Fibroblast of skin of right biceps (primary cell): ENCODE data around the gene APC2.

Experiments
- DNase-seq: peaks from one replicate; pipeline ENCODE4 v3.0.0-alpha.2; 2013

APC2 gene

DNA sequence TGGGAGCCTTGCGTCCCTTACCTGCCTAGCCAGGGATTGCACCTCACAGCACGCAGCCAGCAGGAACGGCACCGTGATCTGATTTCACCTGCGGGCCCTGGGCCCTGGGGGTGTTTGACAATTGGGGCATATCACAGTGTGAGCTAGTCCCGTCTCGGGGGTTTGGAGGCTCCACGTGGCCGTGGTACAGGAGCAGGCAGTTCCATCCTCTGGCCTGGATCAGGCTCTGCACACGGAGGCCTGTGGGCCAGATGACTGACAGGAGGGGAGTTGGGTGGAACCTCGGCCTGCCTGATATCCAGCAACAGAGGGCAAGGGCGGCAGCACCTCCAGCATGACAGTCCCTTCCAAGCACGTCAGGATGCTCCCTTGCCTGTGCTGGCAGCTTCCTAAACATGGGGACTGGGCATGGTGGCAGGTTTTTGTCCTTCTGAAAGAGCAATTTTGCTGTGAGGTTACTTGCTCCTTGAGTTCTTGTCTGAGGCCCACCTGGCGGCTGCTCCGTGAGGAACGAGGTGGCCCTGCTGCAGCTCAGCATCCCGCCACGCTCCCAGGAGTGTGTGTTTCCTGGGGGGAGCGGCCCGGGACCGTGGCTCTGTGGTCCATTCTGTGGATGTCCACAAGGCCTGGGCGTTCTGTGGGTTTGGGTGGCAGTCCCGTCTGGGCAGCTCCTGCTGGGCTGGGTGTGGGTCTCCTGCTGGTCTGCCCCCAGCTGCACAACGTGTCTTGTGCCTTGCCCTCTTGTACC is 18.0 kb upstream of the APC2 start:
- DNase-seq: no peak

DNA sequence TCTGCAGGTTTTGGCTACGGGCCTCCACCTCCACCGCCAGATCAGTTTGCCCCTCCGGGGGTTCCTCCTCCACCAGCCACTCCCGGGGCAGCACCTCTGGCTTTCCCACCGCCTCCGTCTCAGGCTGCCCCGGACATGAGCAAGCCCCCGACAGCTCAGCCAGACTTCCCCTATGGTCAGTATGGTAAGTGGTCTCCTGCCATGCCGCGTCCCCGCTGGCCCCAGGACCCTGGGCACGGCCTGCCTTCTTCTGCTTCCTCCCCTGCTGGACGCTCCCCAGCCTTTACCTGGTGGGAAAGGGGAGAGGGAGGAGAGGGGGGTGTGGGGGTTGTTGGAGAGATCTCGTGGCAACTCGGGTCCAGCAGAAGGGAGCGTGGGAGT is 17.4 kb upstream of the APC2 start:
- no peak for DNase-seq

DNA sequence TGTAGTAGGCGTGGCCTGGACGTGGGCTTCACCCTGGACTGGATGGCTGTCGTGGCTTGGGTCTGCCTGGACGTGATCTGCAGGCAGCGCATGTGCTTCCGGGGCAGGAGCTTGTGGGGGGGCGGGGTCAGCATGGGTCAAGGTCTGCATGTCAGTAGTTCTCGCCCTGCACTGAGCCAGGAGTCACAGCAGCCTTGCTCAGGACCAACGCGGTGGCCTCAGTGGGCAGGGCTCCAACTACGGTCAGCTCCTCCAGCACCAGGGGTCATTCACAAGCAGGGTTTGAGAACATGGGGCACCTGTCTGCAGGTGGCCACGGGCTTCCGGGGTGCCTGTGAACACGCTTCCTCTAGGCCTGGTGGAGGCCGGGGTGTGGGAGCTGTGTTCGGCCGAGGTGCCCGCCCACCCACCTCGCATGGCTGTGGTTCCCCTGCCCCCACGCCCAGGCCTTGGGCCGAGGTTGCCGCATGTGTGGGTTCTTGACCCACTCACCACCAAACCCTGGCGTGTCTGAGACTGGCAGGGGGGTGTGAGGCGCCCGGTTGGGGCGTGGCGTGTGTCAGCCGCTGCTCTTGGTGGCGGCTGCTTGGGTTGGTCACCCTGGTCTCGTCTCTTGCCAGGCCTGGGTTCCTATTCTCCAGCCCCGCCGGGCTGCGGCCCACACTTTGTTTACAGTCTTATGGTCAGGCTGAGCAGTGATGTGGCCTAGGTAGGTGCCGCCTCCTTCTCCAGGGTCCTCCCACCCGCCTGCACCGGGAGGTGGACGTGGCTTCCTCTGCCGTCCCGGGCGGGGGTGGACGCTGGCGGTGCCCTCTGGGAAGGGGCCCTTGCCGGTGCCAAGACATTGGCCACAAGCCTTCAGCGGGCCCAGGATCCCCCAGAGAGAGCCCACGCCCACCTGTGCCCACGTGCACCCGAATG is 16.5 kb upstream of the APC2 start:
- DNase-seq: no peak

DNA sequence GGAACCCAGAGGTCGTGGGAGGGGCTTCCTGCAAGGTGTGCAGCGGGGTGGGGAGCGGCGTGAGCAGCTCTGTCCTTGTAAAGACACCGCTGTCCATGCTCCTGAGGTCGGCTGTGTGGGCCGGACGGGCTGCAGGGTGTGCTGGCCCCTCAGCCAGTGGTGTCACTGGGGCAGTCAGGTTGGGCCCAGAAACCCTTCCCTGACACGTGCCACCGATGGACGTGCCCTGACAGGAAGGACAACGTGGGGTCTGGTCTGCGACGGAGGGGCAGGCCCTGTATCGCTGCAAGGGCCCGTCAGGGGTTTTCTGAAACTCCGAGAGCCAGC is 15.9 kb upstream of the APC2 start:
- no peak for DNase-seq

DNA sequence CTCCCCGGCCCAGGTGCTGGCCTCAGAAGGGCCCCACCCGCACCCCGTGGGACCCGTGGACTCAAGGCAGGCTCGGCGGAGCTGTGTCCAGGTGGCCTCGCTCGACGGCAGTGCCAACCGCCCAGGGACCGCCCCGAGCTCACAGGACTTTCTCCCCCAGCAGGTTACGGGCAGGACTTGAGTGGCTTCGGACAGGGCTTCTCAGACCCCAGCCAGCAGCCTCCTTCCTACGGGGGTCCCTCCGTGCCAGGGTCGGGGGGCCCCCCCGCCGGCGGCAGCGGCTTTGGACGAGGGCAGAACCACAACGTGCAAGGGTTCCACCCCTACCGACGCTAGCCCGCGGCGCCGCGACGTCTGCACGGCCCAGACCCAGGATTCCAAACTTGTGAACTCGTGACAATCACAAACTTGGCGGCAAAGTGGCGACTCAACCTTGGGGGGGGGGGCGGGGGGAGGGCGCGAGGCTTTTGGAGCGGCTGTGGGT is 15.3 kb upstream of the APC2 start:
- peak; percentile 25 for DNase-seq

DNA sequence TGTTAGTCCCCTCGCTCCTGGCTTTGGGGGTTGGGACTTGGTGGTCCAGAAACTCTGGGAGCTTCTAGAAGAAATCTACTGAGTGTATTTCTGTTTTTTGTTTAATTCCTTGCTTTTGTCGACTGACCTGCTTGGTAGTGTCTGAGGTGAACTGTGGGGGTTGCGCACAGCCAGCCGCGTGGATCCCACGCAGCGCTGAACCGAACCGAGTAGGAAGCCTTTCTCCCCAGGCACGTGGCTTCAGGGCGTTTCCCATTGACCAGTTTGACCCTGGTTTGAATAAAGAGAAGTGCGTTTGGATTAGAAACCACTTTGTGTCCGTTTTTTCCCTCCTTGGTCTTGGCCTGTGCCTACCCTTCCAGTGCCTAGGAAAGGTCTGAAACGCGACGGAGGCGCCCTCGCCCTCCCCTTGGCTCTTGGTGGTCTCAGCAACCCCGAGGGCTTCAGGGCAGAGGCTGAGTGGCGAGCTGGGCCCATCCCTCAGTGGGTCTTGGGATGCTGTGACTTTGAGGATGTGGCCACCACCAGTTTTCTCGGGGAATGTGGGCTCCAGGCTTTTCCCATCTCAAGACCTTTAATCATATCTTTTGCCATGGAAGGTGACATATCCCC is 14.4 kb upstream of the APC2 start:
- no peak for DNase-seq

DNA sequence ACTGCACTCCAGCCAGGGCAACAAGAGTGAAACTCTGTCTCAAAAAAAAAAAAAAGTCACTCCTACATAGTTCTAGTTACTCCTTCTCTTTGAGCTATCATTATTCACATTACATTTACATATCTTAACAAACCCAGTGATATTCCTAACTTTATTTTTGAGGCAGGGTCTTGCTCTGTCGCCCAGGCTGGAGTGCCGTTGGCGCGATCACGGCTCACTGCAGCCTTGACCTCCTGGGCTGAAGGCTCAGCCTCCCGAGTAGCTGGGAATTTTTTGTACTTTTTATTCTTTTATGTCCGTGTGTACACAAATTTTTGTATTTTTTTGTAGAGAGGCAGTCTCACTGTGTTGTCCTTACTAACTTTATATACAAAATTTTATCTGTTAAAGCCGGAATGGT is 12.3 kb upstream of the APC2 start:
- DNase-seq: no peak

DNA sequence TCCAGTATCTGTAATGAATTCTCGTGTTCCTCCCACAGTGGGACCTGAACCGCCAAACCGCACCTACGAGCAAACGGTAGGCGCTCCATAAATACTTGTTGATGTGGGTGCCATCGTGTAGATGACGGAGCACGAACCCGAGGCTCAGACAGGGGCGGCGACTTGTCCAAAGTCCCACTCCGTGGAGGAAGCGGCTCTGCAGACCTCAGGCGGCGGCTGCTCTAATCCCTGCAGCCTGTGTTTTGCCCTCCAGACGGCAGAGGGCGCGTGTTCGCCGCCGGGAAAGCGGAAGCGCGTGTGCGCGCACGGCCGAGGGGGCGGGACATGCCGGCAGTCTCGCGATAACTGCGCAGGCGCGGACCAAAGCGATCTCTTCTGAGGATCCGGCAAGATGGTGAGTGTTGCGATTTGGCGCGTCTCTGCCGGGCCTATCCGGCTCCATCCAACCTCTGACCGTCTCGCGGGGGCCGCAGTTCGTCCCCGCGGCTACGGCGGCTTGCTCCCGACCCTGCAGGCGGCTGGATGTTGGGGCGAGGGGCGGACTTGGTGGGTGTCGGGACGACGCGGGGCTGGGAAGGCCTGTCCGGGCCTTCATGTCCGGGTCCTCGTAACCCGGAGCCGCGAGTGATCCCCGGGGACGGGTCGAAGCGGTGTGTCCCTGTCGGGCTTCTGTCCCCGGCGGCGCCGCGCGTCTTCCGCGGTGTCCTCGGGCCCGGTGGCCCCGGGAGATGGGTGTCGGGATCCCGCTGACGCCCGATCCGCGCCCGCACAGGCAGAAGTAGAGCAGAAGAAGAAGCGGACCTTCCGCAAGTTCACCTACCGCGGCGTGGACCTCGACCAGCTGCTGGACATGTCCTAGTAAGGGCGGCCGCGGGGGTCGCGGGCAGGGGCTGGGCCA is 11.6 kb upstream of the APC2 start, which contains the start of gene RPS15:
TSS of gene RPS15 (plus strand) at position 362 of the 898 bp plus-strand sequence. CDS start at position 392, 30 bp downstream.
- peak; percentile 93 for DNase-seq

DNA sequence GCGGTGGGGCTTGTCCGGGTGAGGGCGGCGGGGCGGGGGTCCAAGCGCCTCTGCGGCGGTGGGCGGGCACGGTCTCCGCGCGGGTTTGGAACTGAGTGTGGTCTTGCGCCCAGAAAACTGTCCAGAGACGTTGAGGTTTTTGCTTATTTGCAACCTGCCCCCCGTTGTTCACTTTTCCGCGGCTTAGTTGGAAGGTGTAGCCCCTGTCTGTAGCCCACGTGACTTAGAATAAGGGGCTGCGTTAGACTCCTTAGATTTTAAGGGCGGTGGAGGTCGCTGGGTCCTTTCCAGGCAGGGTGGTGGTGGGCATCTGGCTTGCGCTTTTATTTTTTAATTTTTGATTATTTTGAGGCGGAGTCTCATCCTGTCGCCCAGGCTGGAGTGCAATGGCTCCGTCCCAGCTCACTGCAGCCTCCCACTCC is 11.0 kb upstream of the APC2 start:
- no peak for DNase-seq

DNA sequence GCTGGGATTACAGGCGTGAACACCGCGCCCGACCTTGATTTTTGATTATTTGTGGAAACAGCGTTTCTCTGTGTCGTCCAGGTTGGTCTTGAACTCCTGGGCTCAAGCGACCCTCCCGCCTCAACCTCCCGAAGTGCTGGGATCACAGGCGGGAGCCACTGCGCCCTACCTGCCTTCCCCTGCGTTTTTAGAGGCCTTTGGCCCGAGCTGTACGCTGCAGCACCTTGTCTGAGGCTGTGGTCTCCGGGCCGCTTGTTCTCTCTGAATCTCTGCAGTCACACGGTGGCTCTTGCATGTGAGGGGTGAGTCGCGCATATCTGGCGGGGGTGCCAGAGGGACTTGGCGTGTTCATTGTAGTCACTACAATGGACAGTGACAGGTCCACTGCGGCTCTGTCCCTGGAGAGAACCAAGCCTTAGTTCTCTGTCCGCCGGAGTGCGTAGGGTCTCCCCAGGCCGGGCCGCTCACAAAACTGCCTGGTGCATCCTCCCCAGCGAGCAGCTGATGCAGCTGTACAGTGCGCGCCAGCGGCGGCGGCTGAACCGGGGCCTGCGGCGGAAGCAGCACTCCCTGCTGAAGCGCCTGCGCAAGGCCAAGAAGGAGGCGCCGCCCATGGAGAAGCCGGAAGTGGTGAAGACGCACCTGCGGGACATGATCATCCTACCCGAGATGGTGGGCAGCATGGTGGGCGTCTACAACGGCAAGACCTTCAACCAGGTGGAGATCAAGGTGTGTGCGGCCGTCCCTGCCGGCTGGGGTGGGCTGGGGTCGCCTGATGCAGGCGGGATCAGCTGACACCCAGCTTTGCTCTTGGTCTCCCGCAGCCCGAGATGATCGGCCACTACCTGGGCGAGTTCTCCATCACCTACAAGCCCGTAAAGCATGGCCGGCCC is 10.2 kb upstream of the APC2 start:
- DNase-seq: peak; percentile 33

DNA sequence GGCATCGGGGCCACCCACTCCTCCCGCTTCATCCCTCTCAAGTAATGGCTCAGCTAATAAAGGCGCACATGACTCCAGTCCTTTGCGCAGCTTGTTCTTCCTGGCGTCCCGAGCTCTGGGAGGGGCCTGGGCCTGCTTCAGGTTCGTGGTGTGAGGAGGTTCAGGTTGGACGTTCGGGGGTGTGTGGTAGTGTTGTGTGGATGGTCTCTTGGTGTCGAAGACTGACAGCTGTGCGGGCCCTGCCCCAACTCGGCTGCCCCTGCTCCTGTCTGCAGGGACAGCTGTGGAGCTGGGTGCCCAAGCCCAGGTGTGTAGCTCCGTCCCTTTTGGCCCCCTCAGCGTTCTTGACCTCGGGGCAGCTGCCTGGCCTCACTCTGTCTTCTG is 9.5 kb upstream of the APC2 start:
- DNase-seq: no peak

DNA sequence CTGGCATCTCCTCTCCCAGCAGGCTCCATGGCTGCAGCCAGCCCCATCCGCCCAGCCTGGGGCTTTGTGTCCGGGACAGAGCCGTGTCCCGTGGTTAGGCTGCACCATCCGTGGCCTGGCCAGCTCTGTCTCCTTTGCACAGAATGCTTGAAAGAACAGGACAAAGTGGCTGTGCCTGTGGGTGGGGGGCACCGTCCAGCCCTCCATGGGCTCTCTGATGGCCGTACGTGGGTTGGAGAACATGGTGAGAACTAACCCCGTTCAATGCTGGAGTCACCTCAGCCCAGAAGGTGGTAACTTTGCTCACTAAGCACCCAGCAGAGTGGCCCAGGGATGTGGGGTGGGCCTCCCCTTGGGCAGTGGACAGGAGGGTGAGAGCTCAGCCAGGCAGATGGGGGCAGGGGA is 8.9 kb upstream of the APC2 start:
- no peak for DNase-seq

DNA sequence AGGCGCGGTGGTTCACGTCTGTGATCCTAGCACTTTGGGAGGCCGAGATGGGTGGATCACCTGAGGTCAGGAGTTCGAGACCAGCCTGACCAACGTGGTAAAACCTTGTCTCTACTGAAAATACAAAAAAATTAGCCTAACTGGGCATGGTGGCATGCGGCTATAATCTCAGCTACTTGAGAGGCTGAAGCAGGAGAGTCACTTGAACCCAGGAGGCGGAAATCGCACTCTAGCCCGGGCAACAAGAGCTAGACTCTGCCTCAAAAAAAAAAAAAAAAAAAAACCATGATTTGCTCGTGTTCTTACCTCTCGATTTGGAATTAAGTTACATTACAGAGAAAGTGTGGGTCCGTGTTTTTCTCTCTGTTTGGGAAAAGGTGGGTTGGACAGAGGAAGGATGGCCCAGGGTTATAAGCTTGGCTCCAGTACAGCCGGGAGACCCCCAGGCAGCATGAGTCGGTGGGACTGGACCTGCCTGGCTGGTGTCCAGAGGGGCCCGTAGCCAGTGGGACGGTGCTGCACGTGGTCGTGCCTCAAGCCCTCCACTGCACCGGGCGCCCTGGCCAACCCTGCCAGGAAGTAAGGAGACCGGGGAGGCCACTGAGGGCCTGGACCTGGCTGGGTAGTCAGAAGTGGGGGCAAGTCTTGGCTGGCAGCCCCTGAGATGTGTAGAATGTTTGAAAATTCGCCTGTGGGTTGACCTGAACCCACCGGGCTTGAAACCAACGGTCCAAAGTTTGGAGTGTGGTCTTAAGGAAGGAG is 8.1 kb upstream of the APC2 start:
- no peak for DNase-seq

DNA sequence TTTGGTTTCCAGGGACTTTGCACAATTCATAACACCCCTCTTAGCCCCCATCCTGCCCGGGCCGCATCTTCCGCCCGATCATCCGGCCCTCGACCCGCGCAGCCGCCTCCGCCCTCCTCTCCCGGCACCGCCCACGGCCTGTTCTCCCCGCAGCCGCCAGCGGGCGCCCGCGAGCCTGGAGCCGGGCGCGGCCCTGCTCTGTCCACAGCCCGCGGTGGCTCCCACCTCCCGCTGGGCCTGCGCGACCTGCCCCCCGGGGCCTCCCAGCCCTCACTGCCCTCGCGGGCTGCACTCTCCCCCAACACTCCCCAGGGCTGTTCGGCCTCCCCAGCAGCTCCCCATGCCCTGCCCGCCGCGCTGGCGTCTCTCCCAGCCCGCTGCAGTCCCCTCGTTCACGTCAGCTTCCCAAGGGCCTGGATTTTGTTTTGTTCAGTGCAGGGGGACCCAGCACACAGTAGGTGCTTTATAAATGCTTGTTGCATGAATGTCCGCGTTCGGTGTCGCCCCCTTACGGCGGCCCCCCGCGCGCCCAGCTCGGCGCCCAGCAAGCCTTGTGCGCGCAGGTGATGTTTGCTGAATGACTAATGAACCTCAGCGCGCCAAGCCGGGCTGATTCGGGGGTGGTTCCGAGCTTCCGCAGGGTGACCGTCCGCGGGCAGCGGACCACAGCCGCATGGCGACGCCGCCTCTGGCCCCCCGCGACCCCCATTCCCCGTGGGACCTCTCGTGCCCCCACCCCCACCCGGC is 4.6 kb upstream of the APC2 start:
- peak; percentile 54 for DNase-seq

DNA sequence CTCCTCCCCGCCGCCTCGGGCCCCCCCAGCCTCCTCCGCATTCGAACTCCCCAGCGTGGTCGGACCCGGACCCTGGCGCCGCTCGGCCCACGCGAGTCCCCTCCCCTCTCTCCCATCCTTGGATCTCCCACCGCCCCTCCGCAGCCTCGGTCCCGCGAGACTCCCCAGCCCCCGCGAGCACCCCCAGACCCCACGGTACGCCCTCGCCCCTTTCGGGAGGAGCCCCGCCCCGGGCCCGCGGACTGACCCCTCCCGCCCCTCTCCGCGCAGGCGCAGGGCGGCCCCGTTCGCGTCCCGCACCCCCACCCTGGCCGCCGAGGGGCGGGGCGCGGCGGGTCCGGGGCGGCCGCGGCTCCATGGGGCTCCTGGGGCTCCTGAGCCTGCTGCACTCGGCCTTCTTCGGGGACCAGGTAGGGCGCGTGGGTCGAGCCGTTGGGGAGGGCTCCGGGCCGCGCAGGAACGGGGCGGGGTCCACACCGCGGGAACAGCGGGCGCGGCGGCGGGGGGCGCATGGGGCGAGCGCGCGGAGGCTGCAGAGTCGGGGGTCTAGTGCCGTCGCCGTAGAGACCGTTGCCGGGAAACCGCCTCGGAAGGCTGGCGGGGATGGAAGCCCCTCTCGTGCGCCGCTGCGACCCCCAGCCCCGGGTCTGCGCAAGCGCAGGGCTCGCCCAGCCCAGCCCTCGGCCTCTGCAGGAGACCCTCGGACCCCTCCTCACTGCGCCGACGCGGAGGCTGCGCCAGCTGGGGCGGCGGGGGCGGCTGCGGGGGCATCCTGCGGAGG is 3.8 kb upstream of the APC2 start:
- DNase-seq: no peak

DNA sequence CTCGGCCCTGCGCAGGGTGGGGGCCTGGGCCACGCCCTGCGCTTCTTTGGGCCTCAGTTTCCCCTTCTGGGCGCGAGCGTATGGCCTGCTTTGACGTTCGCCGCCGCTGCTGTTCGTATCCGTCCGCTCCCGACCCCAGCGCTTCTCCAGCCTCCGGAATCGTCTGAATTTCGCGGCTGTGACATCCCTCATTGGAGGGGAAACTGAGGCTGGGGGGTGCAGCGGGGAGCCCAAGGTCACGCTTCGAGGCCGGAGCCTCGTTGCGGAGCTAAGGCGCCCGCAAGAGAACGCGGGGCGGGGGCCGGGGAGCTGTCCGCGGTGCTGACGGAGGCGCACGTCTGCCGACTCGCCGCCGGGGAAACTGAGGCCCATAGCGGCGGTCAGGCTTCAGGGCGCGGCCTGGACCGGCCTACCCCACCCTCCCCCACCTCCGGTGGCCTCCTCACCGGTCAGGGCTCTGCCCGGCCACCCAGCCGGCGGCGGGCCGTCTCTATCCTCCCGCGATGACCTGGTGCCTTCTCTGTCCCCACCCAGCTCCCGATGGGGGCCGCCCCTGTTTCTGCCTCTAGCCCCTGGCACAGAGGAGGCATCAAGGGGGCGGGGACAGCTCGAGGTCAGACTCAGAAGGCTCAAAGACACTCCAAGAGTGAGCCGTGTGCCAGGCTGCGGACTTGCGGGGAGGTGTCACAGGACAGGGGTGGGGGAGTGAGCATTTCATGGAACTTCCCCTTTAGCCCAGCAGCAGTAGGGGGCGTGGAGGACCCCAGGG is 3.0 kb upstream of the APC2 start:
- no peak for DNase-seq

DNA sequence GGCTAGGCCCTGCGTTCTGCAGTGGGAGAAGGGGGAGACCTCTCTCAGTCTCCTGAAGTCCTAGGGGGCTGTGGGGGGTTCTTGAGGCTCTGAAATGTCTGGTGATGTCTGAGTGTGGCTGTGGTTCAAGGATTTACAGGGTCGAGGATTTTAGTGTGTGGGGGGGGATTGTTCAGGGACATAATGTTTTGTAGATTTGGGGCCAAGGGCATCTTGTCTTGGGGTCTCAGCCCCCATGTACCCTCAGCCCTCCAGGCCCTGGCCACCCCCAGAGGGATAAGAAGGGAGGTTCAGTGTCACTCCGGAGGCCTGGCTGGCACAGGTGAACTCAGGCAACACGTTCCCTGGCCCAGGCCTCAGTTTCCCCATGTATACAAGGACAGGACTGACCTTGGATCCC is 2.4 kb upstream of the APC2 start:
- DNase-seq: no peak

DNA sequence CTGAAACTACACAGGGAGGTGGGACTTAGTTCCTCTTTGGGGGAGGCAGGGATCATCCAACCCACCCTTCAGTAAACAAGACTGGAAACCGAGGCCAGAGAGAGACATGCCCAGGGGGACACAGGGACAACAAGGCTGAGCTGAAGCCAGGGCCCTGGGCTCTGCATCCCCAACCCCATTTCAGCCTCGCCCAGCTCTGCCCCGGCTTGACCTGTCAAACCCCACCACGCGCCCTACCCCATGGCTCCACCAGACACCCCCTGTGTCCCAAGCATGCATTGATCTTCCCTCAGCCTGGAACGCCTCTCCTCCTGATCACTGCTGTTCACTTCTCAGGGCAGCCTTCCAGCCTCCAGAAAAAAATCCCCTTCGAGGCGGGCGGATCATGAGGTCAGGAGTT is 2.0 kb upstream of the APC2 start:
- DNase-seq: no peak
